Measurements from ENCODE around the gene ARL13B. TPM values are rescaled to one million over a fixed set of nuclear protein-coding genes. Genes with fewer than 3 reads are reported as not detected.

ARL13B gene
- total RNA-seq, 1 donor from 2014 or later = 15.6 TPM

DNA sequence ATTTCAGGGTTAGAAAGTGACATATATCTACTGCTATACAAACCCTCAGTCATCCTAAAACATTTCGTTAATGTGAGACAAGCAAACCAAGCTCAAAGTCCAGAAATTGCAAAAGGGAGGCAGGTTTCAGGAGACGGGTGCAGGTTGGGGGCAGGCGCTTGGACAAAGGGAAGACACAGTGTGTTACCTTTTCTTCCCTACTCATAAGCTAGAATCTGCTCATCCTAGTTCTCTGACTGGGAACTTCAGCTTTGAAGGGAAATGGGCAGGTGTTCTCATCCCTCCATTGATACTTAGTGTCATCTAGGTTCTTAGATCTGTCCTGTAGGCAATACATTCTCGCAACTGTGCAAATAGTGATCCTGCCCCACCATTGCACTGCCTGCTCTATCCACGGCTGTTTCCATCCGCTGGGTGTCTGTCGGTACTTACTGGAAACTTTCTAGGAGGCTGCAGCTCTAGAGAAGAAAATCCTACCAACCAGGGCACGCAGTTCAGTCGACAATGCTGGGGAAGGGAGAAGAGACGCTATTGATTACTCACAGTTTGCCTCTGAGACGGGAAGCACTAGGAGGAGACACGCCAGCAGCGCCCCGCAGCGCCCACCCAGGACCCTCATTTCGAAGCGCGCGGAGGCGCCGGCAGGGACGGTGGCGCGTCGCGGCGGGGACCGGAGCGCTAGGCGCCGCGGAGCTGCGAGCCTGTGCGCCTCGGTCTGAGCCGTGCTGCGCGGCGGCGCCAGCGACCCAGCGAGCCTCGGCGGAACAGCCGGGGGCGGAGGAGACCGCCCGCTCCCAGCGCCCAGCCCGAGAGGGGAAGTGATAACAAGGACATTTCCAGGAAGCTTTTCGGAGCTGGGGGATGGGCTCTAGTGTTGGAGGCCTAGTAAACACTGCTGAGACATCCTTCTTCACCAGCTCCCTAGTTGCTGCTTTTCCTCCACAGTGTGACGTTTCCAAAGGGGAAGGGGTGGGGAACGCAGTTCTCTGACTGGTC, 6.5 kb upstream of the ARL13B start, which contains the start of gene PROS1:
Gene PROS1 (minus strand): TSS at position 766 of the 996 bp plus-strand sequence. CDS start 147 bp downstream, at position 619.
- Mint-ChIP-seq H3K27ac (ENCODE audit: unreplicated experiment) (peak within 1 kb of the TSS; percentile 97), H3K9me3 (no peaks in the 10 kb centered on the region), H3K4me3 (peak within 1 kb of the TSS; percentile 91), H3K27me3 (ENCODE audit: low read depth) (no peaks in the 10 kb centered on the region), H3K36me3 (ENCODE audit: low read depth) (no peaks in the 10 kb centered on the region), H3K4me1 (peaks cover 13% of the 10 kb centered on the region)
- TF ChIP-seq, protein P1, sequence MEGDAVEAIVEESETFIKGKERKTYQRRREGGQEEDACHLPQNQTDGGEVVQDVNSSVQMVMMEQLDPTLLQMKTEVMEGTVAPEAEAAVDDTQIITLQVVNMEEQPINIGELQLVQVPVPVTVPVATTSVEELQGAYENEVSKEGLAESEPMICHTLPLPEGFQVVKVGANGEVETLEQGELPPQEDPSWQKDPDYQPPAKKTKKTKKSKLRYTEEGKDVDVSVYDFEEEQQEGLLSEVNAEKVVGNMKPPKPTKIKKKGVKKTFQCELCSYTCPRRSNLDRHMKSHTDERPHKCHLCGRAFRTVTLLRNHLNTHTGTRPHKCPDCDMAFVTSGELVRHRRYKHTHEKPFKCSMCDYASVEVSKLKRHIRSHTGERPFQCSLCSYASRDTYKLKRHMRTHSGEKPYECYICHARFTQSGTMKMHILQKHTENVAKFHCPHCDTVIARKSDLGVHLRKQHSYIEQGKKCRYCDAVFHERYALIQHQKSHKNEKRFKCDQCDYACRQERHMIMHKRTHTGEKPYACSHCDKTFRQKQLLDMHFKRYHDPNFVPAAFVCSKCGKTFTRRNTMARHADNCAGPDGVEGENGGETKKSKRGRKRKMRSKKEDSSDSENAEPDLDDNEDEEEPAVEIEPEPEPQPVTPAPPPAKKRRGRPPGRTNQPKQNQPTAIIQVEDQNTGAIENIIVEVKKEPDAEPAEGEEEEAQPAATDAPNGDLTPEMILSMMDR (conservative IDR thresholded peaks at IDR 0.05) = no peak
- DNase-seq (ENCODE audit: low read depth, low spot score) = peak; percentile 63

DNA sequence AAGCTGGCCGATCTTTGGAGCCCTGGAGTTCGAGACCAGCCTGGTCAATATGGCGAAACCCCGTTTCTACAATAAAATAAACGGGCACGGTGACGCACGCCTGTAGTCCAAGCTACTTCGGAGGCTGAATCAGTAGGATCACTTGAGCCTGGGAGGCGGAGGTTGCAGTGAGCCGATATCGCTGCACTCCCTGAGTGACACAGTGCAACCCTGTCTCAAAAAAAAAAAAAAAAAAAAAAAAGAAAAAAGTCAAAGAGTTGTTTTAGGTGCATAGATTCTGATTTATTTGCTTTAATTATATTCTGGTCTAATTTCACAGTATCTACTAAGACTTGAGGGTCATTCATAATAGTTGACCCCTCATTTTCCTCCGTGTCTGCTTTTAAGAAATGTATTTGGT, 1.7 kb downstream of the ARL13B start:
- Mint-ChIP-seq H3K4me1 (peaks cover 31% of the 10 kb centered on the region), H3K36me3 (ENCODE audit: low read depth) (no peaks in the 10 kb centered on the region), H3K9me3 (no peaks in the 10 kb centered on the region), H3K27ac (ENCODE audit: unreplicated experiment) (no peak overlapping the region), H3K4me3 (peak overlapping the region; percentile 91), H3K27me3 (ENCODE audit: low read depth) (no peaks in the 10 kb centered on the region)
- TF ChIP-seq, protein P1 (conservative IDR thresholded peaks at IDR 0.05) = no peak
- no peak for DNase-seq (ENCODE audit: low read depth, low spot score)

DNA sequence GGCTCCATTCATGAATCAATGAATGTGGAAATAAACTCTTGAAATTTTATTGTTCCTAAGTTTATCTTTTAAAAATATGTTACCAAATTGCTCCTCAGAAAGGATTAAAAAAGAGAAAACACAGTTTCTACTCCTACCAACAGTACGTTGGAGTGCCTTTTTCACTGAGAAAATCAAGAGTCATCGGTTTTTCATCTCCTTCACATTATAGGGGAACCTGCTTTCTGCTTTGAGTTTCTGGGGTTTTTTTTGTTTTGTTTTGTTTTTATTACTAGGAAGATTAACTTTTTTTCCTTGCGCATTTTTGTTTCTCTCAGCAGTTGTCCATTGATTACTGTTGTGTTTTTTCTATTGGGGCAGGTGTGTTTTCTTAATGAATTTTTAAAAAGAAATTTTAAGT, 3.5 kb downstream of the ARL13B start:
- TF ChIP-seq, protein P1 (conservative IDR thresholded peaks at IDR 0.05) = no peak
- H3K4me1 Mint-ChIP-seq = peaks cover 31% of the 10 kb centered on the region
- no peak for DNase-seq (ENCODE audit: low read depth, low spot score)
- no peaks in the 10 kb centered on the region for H3K27me3 Mint-ChIP-seq (ENCODE audit: low read depth)
- no peak overlapping the region for H3K27ac Mint-ChIP-seq (ENCODE audit: unreplicated experiment)
- no peaks in the 10 kb centered on the region for H3K9me3 Mint-ChIP-seq
- H3K36me3 Mint-ChIP-seq (ENCODE audit: low read depth) = no peaks in the 10 kb centered on the region
- H3K4me3 Mint-ChIP-seq = peak overlapping the region; percentile 35

DNA sequence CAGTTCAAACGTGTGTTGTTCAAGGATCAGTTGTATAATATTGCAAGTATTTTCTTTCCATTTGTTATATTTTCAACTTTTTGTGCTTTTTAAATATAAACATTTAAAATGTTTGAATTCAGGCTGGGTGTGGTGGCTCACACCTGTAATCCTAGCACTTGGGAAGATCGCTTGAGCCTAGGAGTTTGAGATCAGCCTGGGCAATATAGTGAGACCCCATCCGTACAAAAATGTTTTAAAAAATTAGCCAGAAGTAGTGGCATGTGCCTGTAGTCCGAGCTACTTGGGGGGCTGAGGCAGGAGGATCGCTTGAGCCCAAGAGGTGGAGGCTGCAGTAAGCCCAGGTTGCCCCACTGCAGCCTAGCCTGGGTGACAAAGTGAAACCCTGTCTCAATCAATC, 4.7 kb downstream of the ARL13B start:
- no peak overlapping the region for H3K4me3 Mint-ChIP-seq
- H3K4me1 Mint-ChIP-seq = peaks cover 27% of the 10 kb centered on the region
- no peaks in the 10 kb centered on the region for H3K9me3 Mint-ChIP-seq
- no peak overlapping the region for H3K27ac Mint-ChIP-seq (ENCODE audit: unreplicated experiment)
- DNase-seq (ENCODE audit: low read depth, low spot score) = no peak
- no peaks in the 10 kb centered on the region for H3K27me3 Mint-ChIP-seq (ENCODE audit: low read depth)
- no peaks in the 10 kb centered on the region for H3K36me3 Mint-ChIP-seq (ENCODE audit: low read depth)
- TF ChIP-seq, protein P1 (conservative IDR thresholded peaks at IDR 0.05) = no peak

DNA sequence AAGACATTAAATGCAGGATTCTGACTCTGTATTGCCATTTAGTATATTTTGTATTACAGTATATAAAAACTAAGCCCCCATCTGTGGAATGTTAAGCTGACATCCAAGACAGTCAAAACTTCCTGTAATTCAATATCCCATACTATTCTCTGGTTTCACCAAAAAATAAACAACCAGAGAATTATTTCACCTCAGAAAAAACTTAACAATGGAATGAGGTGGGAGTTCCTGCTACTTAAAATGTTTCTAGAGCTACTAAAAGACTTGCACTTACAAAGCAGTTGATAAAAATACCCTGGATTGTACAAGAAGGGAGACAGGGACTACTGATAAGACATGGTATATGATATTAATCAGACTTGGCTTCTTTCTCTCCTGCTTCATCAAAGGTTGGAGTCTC, 8.3 kb downstream of the ARL13B start:
- Mint-ChIP-seq H3K27me3 (ENCODE audit: low read depth) (no peaks in the 10 kb centered on the region), H3K9me3 (no peaks in the 10 kb centered on the region), H3K36me3 (ENCODE audit: low read depth) (no peaks in the 10 kb centered on the region), H3K4me3 (no peak overlapping the region), H3K27ac (ENCODE audit: unreplicated experiment) (no peak overlapping the region), H3K4me1 (no peaks in the 10 kb centered on the region)
- TF ChIP-seq, protein P1 (conservative IDR thresholded peaks at IDR 0.05) = no peak
- DNase-seq (ENCODE audit: low read depth, low spot score) = no peak
